GM21390 (cell line): ENCODE data around the gene MEPE.
"Not testable (repeated sequence)": the region's sequence is repeated elsewhere in the genome, so short reads cannot be mapped to it uniquely, and the experiment has no call there.

Experiments
- ATAC-seq: cut with Tn5 transposase; IDR thresholded peaks from one replicate; pipeline ENCODE4 v1.9.1; 2021; ENCODE audit not compliant: unreplicated experiment

The MEPE gene

GRCh38 chr4:87882321-87882720, 49.6 kb downstream of the MEPE start:
- ATAC-seq: no peak

GRCh38 chr4:87882861-87883260, 50.1 kb downstream of the MEPE start:
- ATAC-seq: no peak

GRCh38 chr4:87884976-87885549, 52.3 kb downstream of the MEPE start:
- no peak for ATAC-seq

GRCh38 chr4:87886083-87886482, 53.3 kb downstream of the MEPE start:
- ATAC-seq: no peak

- not testable (repeated sequence) for ATAC-seq
Measured at GRCh38 chr4:87890753-87891152, 58.0 kb downstream of the MEPE start.

- no peak for ATAC-seq
Measured at GRCh38 chr4:87895964-87896621, 63.3 kb downstream of the MEPE start.
